ENCODE results near the gene LRRC27.

LRRC27 gene

GRCh38 chr10:132392811-132393694, 61.1 kb downstream of the LRRC27 start:
- DNase-seq, result no peak

- DNase-seq, result no peak
These were observed 61.7 kb downstream of the LRRC27 start for GRCh38 chr10:132393695-132394181.

- DNase-seq, result no peak
These were observed 62.3 kb downstream of the LRRC27 start for GRCh38 chr10:132394201-132394811.

- no peak for DNase-seq
These were observed 63.1 kb downstream of the LRRC27 start for GRCh38 chr10:132394936-132395703.

- no peak for DNase-seq
These were observed 63.9 kb downstream of the LRRC27 start for GRCh38 chr10:132395704-132396493.

GRCh38 chr10:132396494-132397035, 64.6 kb downstream of the LRRC27 start:
- DNase-seq, result peak; percentile 40 to 51

- peak in 1 of 2 donors; percentile 52 for DNase-seq
These were observed 65.1 kb downstream of the LRRC27 start, which contains the start of gene PWWP2B for GRCh38 chr10:132397036-132397541. PWWP2B (plus strand) TSS chr10:132397200; CDS start chr10:132397227, 27 bp downstream.

- DNase-seq, result no peak
These were observed 65.9 kb downstream of the LRRC27 start for GRCh38 chr10:132397671-132398565.

GRCh38 chr10:132398566-132398991, 66.6 kb downstream of the LRRC27 start:
- no peak for DNase-seq

GRCh38 chr10:132399117-132400035, 67.4 kb downstream of the LRRC27 start:
- DNase-seq, result no peak

GRCh38 chr10:132400041-132400546, 68.1 kb downstream of the LRRC27 start:
- no peak for DNase-seq

GRCh38 chr10:132400547-132401151, 68.7 kb downstream of the LRRC27 start:
- no peak for DNase-seq

- DNase-seq, result no peak
These were observed 69.6 kb downstream of the LRRC27 start for GRCh38 chr10:132401401-132402118.

- DNase-seq, result no peak
These were observed 70.8 kb downstream of the LRRC27 start for GRCh38 chr10:132402781-132403241.

GRCh38 chr10:132403511-132404168, 71.6 kb downstream of the LRRC27 start:
- DNase-seq, result no peak

- no peak for DNase-seq
These were observed 72.3 kb downstream of the LRRC27 start for GRCh38 chr10:132404169-132404880.
